GM23248 (cell line): Measurements from ENCODE around the gene ERC2. TPM values are rescaled to one million over a fixed set of nuclear protein-coding genes. Genes with fewer than 3 reads are reported as not detected.
A peak's percentile ranks its signal among the peaks of the same experiment; 100 is the strongest.

Experiments
- DNase-seq: peaks from one replicate; pipeline ENCODE4 v3.0.0-alpha.2; 2015
- H2AFZ ChIP-seq: fragments of 200-600 bp; sonication (generic); 2 replicates; pipeline ENCODE4 v1.6.1; 2016; ENCODE audit warnings: antibody characterized with exemption
- H3F3A ChIP-seq: fragments of 200-600 bp; sonication (generic); 2 replicates; pipeline ENCODE4 v1.6.1; 2016; ENCODE audit warnings: mild to moderate bottlenecking, antibody characterized with exemption, mixed run types; ENCODE audit not compliant: insufficient read depth
- H3K27ac ChIP-seq: fragments of 200-600 bp; sonication (generic); 2 replicates; pipeline ENCODE4 v1.5.1; 2016; ENCODE audit warnings: mild to moderate bottlenecking
- H3K27me3 ChIP-seq: fragments of 200-600 bp; sonication (generic); replicated peaks from 2 replicates; pipeline ENCODE4 v1.6.1; 2016; ENCODE audit warnings: mild to moderate bottlenecking; ENCODE audit not compliant: insufficient read depth
- H3K36me3 ChIP-seq: fragments of 200-600 bp; sonication (generic); 2 replicates; pipeline ENCODE4 v1.6.1; 2016; ENCODE audit warnings: low read depth, mild to moderate bottlenecking
- H3K4me1 ChIP-seq: fragments of 200-600 bp; sonication (generic); 2 replicates; pipeline ENCODE4 v1.6.1; 2016; ENCODE audit warnings: mild to moderate bottlenecking; ENCODE audit not compliant: insufficient read depth
- H3K4me2 ChIP-seq: fragments of 200-600 bp; sonication (generic); one replicate; pipeline ENCODE4 v1.6.1; 2016; ENCODE audit warnings: mild to moderate bottlenecking; ENCODE audit not compliant: unreplicated experiment
- H3K4me3 ChIP-seq: fragments of 200-600 bp; sonication (generic); 2 replicates; pipeline ENCODE4 v1.5.1; 2016; ENCODE audit warnings: mild to moderate bottlenecking
- H3K79me2 ChIP-seq: fragments of 200-600 bp; sonication (generic); 2 replicates; pipeline ENCODE4 v1.6.1; 2016; ENCODE audit warnings: mild to moderate bottlenecking; ENCODE audit not compliant: insufficient read depth
- H3K9ac ChIP-seq: fragments of 200-600 bp; sonication (generic); 2 replicates; pipeline ENCODE4 v1.6.1; 2016; ENCODE audit warnings: mild to moderate bottlenecking
- H3K9me2 ChIP-seq: fragments of 200-600 bp; sonication (generic); 2 replicates; pipeline ENCODE4 v1.6.1; 2016; ENCODE audit warnings: mixed run types, mild to moderate bottlenecking, moderate library complexity; ENCODE audit not compliant: insufficient read depth
- H3K9me3 ChIP-seq: fragments of 200-600 bp; sonication (generic); one replicate; pipeline ENCODE4 v1.6.1; 2017; ENCODE audit warnings: low read depth
- H4K20me1 ChIP-seq: fragments of 200-600 bp; sonication (generic); 2 replicates; pipeline ENCODE4 v1.6.0; 2016; ENCODE audit not compliant: insufficient read depth
- EZH2 ChIP-seq: fragments of 200-600 bp; sonication (generic); IDR thresholded peaks from 2 replicates; pipeline ENCODE4 v1.6.1; 2018; ENCODE audit warnings: antibody characterized with exemption, mild to moderate bottlenecking; ENCODE audit not compliant: insufficient read depth, poor library complexity, severe bottlenecking
- EZH2phosphoT487 ChIP-seq: fragments of 200-600 bp; sonication (generic); IDR thresholded peaks from 2 replicates; pipeline ENCODE4 v1.6.1; 2018; ENCODE audit warnings: antibody characterized with exemption, moderate library complexity, mild to moderate bottlenecking, low read depth; ENCODE audit not compliant: insufficient read depth
- WGBS, 2 experiments: methylation state at CpG; one replicate each; pipeline ENCODE4 v1.1.6; 2015 to 2017; ENCODE audit warnings: low lambda C conversion rate in 2 of 2, low coverage in 1 of 2; ENCODE audit errors: missing lambda C conversion rate in 2 of 2; 5-methylcytosine and 5-hydroxymethylcytosine counted together
- in situ Hi-C: fragments of 300-500 bp; cut with MboI; formaldehyde crosslinking; loops from 2 replicates; pipeline ENCODE4 v1.15.0; 2020
- polyA plus RNA-seq: library from polyadenylated mRNA; unstranded; fragments of >200 nt; fragmentation: Nextera tagmentation; extraction: Ambion mirVana; gene quantifications from 2 replicates; pipeline ENCODE4 v1.2.1, GENCODE V29; 2016
- total RNA-seq: library from RNA; depleted of rRNA; stranded (reverse); fragments of >200 nt; shearing (Covaris generic); gene quantifications from 2 replicates; pipeline ENCODE4 v1.2.3, GENCODE V29; 2014

ERC2 gene
- total and polyA plus RNA-seq, 2 experiments from 2014 or later, result not detected

DNA sequence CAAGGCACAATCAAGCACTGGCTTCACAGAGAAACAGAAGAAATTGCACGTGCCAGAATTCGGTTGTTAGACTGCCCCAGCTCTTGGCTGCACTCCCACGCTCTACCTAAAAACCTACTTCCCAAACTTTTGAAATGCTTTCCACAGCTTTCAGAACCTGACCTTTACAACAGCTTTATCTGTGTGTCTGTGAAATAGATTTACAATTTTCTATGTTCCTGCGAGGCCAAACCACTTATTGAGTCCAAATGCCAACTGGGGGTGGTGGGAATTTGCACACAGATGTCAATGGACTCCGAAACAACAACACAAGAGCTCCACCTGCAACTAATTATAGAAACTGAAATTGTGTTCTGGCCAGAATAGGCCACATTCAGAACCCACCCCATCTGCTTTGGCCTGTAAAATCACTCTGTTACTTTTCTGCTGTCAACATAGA, 44.6 kb downstream of the ERC2 start:
- Histone ChIP-seq H3K79me2 (no peaks in the 10 kb centered on the region), H2AFZ (no peak overlapping the region), H3K4me1 (no peaks in the 10 kb centered on the region), H3K9me3 (no peaks in the 10 kb centered on the region), H3K36me3 (no peaks in the 10 kb centered on the region), H3K4me2 (no peak overlapping the region), H3K27ac (no peak overlapping the region), H3K4me3 (no peak overlapping the region), H3F3A (no peaks in the 10 kb centered on the region), H3K9me2 (no peaks in the 10 kb centered on the region), H3K27me3 (no peaks in the 10 kb centered on the region), H4K20me1 (no peaks in the 10 kb centered on the region), H3K9ac (no peak overlapping the region)
- in situ Hi-C loops, result no loop called here
- 2 to 3% methylated on average over 5 of the region's 5 CpGs for WGBS, 2 experiments
- TF ChIP-seq EZH2phosphoT487 (no peak), EZH2 (no peak)
- no peak for DNase-seq

DNA sequence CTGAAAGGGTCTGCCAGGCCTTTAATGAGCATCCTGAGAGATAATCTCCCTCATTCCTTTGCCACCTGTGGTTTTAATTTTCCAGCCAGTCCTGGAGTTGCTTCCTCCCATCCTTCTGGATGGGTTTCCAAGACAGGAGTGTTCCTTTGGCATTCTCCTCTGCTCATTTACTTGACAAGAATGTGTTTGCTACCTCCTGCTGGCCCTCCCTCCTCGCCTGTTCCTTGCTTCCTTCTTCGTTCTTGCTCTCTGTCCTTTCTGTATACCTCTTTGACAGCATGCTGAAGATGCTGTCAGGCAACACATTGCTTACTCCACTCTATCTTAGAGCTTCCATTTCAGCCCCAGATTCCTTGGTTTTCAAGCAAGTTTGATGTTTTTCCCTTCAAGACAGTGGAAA, 46.0 kb downstream of the ERC2 start:
- Histone ChIP-seq H3K4me3 (no peak overlapping the region), H4K20me1 (no peaks in the 10 kb centered on the region), H3K9ac (no peak overlapping the region), H3K4me1 (no peaks in the 10 kb centered on the region), H3K27me3 (no peaks in the 10 kb centered on the region), H3K27ac (no peak overlapping the region), H3K79me2 (no peaks in the 10 kb centered on the region), H3K4me2 (no peak overlapping the region), H3K36me3 (no peaks in the 10 kb centered on the region), H3F3A (no peaks in the 10 kb centered on the region), H3K9me3 (no peaks in the 10 kb centered on the region), H3K9me2 (no peaks in the 10 kb centered on the region), H2AFZ (no peak overlapping the region)
- TF ChIP-seq EZH2 (no peak), EZH2phosphoT487 (no peak)
- no peak for DNase-seq
- in situ Hi-C loops, result no loop called here
- 12 to 20% methylated on average over 2 of the region's 2 CpGs for WGBS, 2 experiments

DNA sequence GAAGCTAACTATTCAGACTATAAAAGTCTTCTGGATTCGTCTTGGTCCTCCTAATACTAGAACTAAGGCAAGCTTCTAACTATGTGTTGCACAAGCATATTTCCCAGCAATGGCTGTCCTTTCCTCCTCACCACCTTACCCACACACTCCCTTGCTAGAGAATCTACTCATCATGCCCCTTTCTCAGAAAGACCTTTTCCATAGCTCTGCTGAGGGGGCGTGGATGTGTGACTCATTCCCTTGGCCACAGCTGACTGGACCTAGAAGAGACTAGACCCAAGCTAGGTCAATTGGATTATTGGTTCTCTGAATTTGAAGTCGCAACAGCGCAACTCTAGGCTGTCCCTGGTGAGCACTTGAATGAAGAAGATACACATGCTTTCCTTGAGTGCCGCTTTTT, 47.1 kb downstream of the ERC2 start:
- no peaks in the 10 kb centered on the region for H3K4me1 ChIP-seq
- H3K9me3 ChIP-seq, result no peaks in the 10 kb centered on the region
- no peak overlapping the region for H3K27ac ChIP-seq
- H3K27me3 ChIP-seq, result no peaks in the 10 kb centered on the region
- H3K4me3 ChIP-seq, result no peak overlapping the region
- TF ChIP-seq EZH2 (no peak), EZH2phosphoT487 (no peak)
- no peak for DNase-seq
- H3K4me2 ChIP-seq, result no peak overlapping the region
- H4K20me1 ChIP-seq, result no peaks in the 10 kb centered on the region
- no peaks in the 10 kb centered on the region for H3K36me3 ChIP-seq
- no peak overlapping the region for H2AFZ ChIP-seq
- 46 to 49% methylated on average over 5 of the region's 5 CpGs for WGBS, 2 experiments
- H3K9ac ChIP-seq, result no peak overlapping the region
- H3K9me2 ChIP-seq, result no peaks in the 10 kb centered on the region
- no peaks in the 10 kb centered on the region for H3F3A ChIP-seq
- in situ Hi-C loops, result no loop called here
- no peaks in the 10 kb centered on the region for H3K79me2 ChIP-seq

DNA sequence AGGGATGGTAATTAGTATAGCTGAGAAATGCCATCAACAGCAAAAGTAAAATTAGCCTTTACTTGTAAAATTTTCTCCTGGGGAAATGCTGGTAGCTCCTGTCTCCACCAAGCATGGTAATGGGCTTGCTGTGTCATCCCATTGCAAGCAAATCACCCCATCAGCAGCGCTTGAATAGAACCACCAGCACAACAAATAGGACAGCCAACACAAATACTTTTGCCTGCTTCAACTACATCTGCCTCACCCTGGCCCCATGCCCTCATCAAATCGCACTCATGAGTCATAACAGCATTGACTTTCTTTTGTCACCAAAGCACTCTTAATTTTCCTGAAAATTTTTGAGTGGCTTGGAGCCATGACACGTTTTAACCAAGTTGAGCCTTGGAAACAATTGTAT, 52.6 kb downstream of the ERC2 start:
- H3K9me3 ChIP-seq, result no peaks in the 10 kb centered on the region
- no peaks in the 10 kb centered on the region for H4K20me1 ChIP-seq
- in situ Hi-C loops, result no loop called here
- no peaks in the 10 kb centered on the region for H3F3A ChIP-seq
- H2AFZ ChIP-seq, result no peak overlapping the region
- H3K79me2 ChIP-seq, result no peaks in the 10 kb centered on the region
- WGBS, 2 experiments, result 0 to 2% methylated on average over 3 of the region's 3 CpGs
- no peak overlapping the region for H3K4me3 ChIP-seq
- no peaks in the 10 kb centered on the region for H3K9me2 ChIP-seq
- H3K4me2 ChIP-seq, result no peak overlapping the region
- H3K9ac ChIP-seq, result no peak overlapping the region
- peak; percentile 4 for DNase-seq
- H3K36me3 ChIP-seq, result no peaks in the 10 kb centered on the region
- H3K27ac ChIP-seq, result no peak overlapping the region
- H3K27me3 ChIP-seq, result no peaks in the 10 kb centered on the region
- H3K4me1 ChIP-seq, result no peaks in the 10 kb centered on the region
- TF ChIP-seq EZH2, result no peak
- TF ChIP-seq EZH2phosphoT487, result no peak

DNA sequence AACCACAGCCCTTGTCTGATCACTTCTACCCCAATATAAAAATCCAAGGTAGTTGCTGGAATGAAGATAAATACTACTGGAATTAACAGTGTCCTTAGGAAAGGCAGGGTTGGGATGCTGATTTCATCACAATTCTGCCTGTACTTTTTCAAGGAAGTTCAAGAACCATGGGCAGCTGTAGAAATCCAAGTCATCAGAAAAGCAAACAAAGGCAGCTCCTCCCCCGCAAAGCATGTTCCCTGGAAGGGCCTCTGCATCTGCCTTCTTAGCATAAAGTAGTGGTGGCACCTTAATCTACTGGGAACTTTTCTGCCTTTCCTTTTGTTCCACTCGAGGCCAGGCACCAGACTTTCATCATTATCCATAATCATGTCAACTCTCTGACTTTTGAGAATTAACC, 54.4 kb downstream of the ERC2 start:
- in situ Hi-C loops, result no loop called here
- 20 to 23% methylated on average over 2 of the region's 2 CpGs for whole genome bisulfite sequencing, 2 experiments

More for the DNA sequence above, 54.4 kb downstream of the ERC2 start:
- DNase-seq, result no peak
- H3K9ac ChIP-seq, result no peak overlapping the region
- no peak overlapping the region for H3K4me2 ChIP-seq
- H3K9me3 ChIP-seq, result no peaks in the 10 kb centered on the region
- H3K36me3 ChIP-seq, result no peaks in the 10 kb centered on the region
- H3K79me2 ChIP-seq, result no peaks in the 10 kb centered on the region
- H4K20me1 ChIP-seq, result no peaks in the 10 kb centered on the region
- no peaks in the 10 kb centered on the region for H3K4me1 ChIP-seq
- H3K27ac ChIP-seq, result no peak overlapping the region
- TF ChIP-seq EZH2phosphoT487 (no peak), EZH2 (no peak)
- H3K27me3 ChIP-seq, result no peaks in the 10 kb centered on the region
- H2AFZ ChIP-seq, result no peak overlapping the region
- H3K9me2 ChIP-seq, result no peaks in the 10 kb centered on the region
- no peaks in the 10 kb centered on the region for H3F3A ChIP-seq
- no peak overlapping the region for H3K4me3 ChIP-seq
